ENCODE results near the gene CTNNA3. TPM values are rescaled to one million over a fixed set of nuclear protein-coding genes. Genes with fewer than 3 reads are reported as not detected.

Gene CTNNA3
- total RNA-seq, 1 donor from 2014 or later: under 0.01 TPM

DNA sequence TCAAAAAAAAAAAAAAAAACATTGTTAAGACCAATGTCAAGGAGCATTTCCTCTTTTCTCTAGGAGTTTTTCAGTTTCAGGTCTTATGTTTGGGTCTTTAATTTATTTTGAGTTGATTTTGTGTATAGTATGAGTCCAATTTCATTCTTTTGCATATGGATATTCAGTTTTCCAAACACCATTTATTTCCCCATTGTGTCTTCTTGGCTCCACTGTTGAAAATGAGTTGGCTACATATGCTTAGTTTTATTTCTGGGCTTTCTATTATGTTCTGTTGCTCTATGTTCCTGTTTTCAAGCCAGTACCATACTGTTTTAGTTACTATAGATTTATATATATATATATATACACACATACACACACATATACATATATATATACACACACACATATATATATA, 1506.7 kb downstream of the CTNNA3 start:
- DNase-seq: no peak

DNA sequence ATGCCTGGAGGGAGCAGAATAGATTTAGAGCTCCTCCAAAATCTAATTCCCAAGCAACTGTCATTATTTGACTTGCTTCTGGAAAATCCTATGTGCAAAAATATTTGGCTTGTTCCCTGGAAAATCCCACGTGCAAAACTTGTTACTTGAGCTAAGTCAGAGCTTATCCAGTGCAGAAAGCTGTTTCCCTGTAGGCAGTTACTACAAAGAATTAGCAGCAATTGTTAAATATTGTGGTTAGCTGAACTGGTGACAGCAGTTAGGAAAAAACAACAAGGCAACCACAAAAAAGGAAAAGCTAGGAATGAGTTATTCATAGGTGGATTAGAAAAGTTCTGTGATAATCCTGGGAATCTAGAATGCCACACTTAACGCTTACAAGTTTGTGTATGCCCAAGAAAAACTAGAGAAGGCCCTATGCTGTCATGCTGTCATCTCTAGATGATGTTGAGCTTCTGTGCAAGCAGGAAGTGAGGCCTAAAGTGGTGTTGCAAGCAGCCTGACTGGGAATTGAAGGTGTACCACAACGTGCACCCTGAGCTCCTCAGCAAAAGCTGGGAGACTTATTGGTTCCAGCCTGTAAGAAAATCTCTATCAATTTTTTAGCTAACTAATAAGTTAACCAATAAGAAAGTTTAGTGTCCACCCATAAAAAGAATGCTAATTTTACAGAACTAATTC, 1508.8 kb downstream of the CTNNA3 start:
- no peak for DNase-seq

DNA sequence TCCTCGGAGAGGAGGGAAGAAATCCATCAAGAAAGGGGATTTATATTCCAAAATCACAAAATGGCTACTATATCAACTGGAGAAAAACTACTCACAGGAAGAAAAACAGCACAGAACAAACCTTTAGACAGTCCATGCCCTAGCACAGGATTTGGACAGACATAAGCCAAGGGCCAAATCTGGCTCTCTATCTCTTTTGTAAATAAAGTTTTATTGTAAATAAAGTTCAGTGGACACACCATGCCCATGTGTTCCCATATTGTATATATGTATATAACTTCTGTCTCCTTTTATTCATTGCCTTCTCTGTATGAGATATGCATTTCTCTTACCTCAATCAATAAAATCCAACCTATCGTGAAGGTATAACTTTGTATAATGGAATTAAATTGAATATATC, 1513.0 kb downstream of the CTNNA3 start:
- no peak for DNase-seq

DNA sequence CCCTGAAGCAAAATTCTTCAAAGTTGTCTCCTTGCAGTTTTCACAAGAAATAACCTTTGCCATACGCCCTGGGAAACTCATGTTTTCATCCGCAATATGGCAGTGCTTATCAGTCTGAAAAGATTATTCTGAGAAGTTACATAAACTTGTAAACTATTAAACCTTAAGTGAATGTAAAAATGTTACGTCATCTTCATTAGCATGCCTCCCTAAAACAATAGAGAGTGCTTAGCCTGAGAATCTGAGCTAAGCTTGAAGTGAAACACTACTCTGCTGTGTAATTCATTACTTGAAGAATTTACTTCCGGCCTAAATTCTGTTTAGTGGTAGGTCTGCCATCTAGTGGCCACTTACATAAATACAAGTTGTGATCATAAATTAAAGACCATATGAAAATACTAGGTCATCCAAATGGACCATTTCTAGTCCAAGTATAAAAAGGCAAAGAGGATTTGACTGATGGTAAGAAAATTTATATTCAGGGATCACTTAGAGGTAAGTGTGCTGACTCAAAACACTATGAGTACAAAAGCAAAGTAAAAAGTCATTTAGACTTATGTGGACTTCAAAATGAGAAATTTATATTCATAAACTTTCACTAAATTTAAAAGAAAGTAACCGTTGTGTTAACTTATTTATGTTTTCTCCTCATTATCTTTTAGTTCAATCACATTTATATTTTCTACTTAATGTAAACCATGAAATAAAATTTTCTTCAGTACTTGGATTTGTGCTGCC, 1515.2 kb downstream of the CTNNA3 start:
- DNase-seq: peak; percentile 73

DNA sequence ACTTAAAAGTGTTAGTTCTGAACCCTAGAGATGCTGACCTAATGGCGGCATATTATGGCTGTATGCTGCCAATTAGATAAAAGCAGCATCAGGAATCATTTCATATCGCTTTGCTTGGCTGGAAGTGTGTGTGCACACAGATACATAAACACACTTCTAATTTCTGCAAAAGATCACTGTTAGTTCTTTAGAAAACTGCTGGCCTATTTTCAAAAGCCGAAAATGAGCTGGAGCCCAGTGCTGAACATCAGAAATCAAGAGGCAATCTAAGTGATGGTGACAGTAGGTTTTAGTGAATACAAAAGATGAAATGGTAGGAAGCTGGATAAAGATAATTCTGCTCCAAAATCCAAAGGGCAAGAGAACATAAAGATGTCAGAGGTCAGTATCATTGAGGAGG, 1516.0 kb downstream of the CTNNA3 start:
- no peak for DNase-seq

DNA sequence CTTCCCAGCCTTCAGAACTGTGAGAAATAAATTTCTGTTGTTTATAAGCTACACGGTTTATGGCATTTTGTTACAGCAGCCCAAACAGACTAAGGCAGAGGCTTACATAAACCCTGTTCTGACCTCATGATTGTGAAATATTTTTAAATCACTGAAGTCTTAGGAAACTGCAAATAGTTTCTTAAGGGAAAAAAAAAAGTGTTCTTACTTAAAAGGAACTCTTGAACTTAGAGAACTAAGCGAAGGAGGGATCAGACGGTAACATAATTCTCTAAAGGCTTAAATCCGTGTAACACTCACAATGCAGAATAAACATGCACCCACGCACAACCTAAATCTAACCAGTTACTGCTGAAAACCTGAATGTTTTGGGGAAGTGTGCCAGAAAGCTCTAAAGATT, 1519.2 kb downstream of the CTNNA3 start:
- DNase-seq: no peak

DNA sequence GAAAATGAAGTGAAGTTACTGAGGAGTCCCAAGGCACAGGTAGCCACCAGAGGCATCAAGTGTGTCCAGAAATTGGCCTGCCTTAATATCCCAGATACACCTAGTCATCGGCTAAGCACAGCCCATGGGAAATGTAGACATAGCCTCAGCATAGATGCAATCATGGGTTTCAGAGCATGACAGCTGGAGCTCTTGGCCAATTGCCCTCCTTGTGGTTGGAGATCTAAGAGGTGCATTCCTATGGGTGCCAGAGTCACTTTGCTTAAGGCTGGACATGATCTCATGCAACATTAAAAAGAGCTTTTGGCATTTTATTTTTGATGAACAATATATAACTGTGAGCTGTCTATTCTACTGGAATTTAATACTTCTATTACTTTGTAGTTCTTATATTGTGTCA, 1528.2 kb downstream of the CTNNA3 start:
- no peak for DNase-seq

DNA sequence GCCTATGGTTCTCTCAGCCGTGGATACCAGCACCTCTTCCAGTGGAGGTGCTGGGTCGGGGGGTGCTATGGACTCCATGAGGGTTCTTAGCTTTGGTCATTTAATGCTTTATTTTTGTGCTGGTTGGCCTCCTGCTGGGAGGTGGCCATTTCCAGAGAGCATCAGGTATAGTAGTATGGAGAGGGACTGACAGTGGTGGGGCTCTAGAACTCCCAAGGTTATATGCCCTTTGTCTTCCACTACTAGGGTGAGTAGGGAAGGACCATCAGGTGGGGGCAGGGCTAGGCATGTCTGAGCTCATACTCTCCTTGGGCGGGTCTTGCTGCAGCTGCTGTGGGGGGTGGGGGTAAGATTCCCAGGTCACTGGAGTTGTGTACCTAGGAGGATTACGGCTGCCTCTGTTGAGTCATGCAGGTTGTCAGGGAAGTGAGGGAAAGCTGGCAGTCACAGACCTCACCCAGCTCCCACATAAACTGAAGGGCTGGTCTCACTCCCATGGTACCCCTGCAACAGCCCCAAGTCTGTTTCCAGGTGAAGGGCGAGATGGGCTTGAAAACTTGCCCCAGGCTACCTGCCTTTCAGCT, 1533.3 kb downstream of the CTNNA3 start:
- DNase-seq: no peak

DNA sequence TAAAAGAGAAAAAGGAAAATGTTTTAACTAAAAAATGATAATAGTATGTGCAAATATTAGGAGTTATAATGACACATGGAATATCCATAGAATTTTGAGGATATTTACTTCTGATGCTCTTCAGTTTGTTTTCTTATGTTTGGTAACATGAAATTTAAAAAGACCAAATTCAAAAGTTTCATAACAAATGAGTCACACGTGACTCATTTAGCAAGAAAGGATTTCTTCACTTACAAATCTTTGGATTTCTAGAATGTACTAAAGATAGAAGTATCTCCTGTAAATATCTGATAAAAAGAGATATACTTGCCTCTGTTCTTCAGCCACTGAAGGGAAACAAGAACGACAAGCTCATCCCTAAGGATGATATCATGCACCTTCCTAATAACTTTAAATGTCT, 1544.6 kb downstream of the CTNNA3 start:
- no peak for DNase-seq

DNA sequence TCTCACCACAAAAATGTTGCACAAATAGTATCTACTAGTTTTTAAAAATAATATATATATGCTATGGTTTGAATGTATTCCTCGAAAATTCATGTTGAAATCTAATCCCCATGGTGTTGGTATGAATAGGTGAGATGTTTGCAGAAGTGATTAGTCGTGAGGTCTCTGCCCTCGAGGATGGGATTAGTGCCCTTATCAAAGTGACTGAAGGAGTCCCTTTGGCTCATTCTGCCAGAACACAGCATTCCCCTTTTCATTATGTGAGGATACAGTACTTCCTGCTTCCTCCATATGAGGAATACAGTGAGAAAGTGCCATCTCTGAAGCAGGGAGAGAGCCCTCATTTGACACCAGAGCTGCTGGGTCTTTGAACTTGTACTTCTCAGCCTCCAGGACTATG, 1547.7 kb downstream of the CTNNA3 start:
- DNase-seq: no peak

DNA sequence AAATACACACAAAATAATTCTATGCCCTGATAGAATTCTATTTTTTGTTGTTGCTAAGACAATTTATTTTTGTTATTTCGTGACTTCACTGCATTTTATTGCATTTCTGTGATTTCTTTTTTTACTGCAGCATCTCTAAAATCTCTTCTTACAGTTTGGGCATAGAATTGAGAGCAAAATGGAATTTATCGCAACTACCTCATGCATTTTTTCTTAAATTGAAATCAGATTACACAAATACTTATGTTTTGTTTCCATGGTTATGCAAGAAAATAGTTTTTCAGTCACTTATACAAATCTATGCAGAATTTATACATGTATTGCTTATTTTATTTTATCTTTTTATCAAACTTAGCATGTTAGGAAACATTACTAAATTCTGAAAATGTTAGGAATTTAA, 1552.0 kb downstream of the CTNNA3 start:
- DNase-seq: no peak

DNA sequence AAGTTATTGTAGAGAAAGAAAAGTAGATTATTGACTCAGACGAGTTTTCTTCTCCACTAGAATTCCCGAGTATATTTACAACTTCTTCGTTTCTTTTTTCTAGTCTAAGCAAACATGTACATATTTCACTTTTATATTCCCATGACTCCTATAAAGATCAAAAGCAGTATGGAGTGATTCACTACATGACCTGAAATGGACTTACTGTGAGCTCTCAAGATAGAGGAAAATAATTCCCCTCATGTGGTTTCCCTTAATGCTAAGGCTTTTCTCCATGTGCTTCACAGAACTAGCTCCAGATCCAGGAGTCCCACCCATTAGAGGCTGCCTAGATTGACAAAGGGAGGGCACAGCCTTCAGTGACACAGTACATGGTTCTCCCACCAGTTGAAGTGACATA, 1593.2 kb downstream of the CTNNA3 start:
- DNase-seq: no peak

DNA sequence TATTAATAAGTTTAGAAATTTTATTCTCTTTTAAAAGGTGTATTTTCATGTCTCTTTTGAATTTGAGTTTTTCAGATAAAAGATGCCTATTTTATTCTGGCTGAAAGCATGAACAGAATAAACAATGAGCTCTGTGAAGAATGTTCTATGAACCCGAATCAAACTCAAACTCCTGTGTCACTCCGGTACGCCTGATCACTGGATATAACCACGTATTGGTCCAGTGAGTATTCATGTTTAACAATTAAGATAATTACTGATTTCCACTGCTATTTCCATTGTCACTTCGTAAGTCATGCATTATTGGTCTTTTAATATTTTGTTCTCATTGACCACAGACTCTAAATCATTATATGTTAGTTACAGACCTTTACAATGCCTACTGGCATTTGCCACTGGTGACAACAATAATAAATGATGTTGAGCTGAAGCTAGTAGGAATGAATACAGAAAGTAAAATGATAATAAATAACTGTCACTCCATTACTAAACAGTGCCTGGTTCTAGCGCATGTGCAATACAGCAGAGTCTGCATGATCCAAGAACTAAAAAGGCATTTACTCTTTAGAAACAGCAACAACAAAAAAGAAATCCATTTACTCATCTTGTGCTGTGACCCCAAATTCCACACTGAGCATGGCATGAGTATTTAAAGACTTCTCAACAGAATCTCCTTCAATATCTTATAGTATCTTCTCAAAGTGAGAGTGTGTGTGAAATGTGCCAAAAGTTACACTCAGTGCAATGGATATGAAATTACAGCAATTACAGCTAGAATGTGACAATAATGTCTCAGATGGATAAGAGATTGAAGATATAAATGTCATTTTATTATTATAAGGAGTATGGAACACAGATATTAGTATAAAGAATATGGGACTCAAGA, 1597.2 kb downstream of the CTNNA3 start:
- DNase-seq: no peak

DNA sequence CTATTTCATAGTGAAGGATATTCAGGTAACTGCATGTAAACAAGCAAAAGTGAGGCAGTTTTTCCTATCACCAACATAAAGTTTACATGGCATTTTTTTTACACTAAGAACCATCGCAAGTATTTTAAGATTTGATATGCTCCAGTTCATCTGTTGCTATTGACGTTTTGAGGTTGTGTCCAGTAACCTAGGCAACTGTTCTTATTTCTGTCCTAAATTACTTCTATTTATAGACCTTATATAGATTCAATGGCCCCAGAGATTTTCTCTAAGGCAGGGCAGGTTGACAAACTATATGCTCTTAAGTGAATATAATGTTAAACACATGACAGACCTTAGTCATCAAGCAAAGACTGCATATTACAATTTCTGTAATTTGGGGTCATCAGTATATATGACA, 1600.4 kb downstream of the CTNNA3 start:
- no peak for DNase-seq

DNA sequence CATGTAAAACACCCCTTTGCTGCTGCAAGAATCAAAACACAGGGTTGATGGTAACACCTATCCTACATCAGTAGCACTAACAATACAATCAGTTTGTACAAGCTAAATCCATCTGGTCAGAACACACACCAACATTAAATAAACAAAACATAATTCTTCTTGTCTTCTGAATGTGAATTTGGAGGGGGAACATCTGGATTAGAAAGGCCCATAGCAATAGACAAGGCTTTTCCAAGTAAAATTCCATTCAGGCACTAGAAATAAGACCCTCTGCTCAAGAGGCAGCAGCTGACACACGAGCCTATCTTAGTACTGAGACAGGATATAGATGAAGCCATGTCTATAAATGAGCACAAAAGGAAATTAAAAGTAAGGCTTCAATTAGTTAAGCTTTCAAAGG, 1610.1 kb downstream of the CTNNA3 start:
- DNase-seq: no peak

DNA sequence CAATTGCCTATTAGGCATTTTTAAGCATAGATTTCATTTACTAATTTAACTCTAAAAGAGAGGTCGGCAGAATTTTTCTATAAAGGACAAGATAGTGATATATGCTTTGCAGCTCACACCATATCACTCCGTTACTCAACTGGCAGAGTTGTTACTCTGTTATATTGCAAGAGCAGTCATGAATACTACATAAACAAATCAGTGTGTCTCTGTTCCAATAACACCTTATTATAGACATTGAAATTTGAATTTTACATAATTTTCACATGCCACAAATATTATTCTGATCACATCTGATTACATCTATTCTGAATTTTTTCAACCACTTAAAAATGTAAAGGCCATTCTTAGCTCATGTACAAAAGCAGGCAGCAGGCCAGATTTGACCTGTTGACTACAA, 1624.1 kb downstream of the CTNNA3 start:
- no peak for DNase-seq

DNA sequence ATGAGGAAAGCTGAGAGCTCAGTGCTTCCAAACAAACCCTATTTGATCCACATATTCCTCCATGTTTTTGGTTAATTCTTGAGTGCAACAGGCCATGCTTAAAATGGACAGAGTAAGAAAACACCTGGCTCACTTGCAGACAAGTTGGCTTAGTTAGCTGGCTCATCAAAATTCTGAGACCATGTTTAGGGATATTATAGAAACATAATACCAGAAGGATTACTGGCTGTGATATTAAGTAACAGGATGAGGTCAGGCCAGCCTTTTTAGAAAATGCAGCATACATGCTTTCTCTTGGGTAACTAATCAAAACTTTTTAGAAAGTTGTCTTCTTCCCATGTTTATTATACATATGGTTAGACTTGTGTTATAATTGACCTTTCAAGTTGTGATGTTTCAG, 1637.4 kb downstream of the CTNNA3 start:
- no peak for DNase-seq

DNA sequence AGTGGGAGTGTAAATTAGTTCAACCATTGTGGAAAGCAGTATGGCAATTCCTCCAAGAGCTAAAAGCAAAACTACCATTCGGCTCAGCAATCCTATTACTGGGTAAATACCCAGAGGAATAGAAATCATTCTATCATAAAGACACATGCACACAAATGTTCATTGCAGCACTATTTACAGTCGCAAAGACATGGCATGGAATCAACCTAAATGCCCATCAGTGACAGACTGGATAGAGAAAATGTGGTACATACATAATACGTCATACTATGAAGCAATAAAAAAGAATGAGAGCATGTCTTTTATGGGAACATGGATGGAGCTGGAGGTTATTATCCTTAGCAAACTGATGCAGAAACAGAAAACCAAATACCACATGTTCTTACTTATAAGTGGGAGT, 1646.7 kb downstream of the CTNNA3 start:
- no peak for DNase-seq

DNA sequence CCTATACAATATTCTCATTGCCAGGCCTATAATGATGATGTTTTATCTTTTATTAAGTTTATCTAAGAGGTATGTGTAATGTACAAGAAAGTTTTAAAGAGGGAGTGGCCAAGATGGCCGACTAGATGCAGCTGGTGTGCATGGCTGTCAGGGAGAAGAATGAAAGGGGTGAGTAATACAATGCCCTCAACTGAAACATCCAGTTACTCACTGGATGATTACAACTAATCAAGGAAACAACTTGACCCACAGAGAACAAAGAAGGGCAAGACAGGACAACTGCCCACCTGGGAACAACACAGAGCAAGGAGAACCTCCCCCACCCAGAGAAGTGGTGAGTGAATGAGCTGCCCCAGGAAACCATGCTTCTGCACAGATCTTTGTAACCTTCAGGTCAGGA, 1650.1 kb downstream of the CTNNA3 start:
- no peak for DNase-seq

DNA sequence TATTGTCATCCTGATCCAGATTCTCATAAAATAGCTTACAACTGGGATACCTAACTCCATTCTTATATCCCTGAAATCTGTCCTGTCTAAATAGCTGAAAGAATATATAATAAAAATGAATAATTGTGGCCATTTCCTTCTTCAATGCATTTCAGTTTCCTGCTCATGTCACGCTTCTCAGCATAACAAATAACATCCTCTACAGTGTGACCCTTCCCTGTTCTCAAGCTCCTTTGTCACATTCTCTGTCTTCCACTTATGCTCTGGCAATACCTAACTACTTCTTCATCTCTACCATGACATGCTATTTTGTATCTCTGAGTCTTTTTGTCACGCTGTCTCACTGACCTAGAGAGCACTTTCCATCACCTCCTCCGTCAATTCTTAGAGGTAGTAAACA, 1654.2 kb downstream of the CTNNA3 start:
- DNase-seq: no peak

DNA sequence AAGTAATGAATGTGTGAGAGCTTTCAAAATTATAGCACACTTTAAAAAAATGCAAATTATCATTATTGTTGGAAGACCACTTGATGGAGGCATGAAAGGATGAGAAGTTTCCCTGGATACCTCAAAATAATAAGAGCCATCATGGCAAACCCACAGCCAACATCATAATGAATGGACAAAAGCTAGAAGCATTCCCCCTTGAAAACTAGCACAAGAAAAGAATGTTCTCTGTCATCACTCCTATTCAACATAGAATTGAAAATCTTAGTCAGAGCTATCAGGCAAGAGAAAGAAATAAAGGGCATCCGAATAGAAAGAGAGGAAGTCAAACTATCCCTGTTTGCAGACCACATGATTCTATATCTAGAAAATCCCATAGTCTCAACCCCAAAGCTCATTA, 1657.4 kb downstream of the CTNNA3 start:
- DNase-seq: no peak

DNA sequence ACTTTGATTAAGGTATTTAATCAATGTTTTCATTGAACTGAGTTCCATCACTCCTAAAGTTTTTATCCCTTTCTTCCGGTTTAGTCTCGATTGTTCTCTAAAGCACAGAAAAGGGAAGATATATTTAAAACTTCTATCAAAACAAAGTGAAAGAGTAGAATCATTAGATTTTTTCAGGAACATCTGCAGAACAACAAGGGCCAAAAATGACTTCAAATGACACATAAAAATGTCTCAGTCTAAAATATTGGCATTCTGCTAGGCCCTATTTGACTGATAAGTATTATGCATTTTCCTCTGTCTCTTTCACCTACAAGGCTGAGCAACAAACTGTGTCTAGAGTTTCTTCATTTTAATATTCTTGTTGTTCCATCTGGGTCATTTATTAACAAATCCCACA, 1669.7 kb downstream of the CTNNA3 start:
- no peak for DNase-seq

DNA sequence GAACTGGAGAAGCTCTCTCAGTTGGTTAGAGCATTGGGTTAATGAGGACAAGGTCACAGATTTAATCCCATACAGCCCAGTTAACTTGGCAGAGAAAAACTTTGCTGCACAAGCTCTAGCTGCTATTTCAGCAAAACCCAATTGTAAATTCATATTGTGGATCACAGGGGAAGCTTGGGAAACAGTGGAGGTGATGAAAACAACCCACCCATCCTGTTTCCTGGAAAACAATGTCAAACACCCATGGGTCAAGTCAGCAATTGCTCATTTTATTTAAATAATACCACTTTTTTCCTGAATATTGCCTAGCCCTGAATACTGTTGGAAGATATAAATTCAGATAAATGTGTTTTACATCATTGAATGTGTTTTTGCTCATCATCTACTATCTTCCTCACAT, 1670.8 kb downstream of the CTNNA3 start:
- no peak for DNase-seq

Data from dermis blood vessel endothelial cell (primary cell).